KBM-7 (cell line): ENCODE results near the gene OCLN.
A peak's percentile ranks its signal among the peaks of the same experiment; 100 is the strongest.
"Not testable (repeated sequence)": the region's sequence is repeated elsewhere in the genome, so short reads cannot be mapped to it uniquely, and the experiment has no call there.

Source experiments
- DNase-seq: peaks from one replicate; pipeline ENCODE4 v3.0.0-alpha.2; 2015
- in situ Hi-C: fragments of 300-500 bp; cut with MboI; formaldehyde crosslinking; loops from 2 replicates; pipeline ENCODE4 v1.14.3; 2020; ENCODE audit warnings: low sequenced_read_pairs, low pct_unique_long_range_greater_than_20kb, mixed read lengths

The OCLN gene

GRCh38 chr5:69519285-69519684 is 26.7 kb downstream of the OCLN start:
- no peak for DNase-seq
- in situ Hi-C loops, result no loop called here

GRCh38 chr5:69522035-69522434 is 29.4 kb downstream of the OCLN start:
- no peak for DNase-seq
- in situ Hi-C loops, result no loop called here

- in situ Hi-C loops, result no loop called here
- DNase-seq, result no peak
Observed at GRCh38 chr5:69525490-69525889, 32.9 kb downstream of the OCLN start.

- in situ Hi-C loops, result no loop called here
- DNase-seq, result no peak
Observed at GRCh38 chr5:69526660-69527059, 34.1 kb downstream of the OCLN start.

- DNase-seq, result no peak
- in situ Hi-C loops, result no loop called here
Observed at GRCh38 chr5:69527128-69527770, 34.7 kb downstream of the OCLN start.

GRCh38 chr5:69528035-69528434 is 35.4 kb downstream of the OCLN start:
- in situ Hi-C loops, result no loop called here
- no peak for DNase-seq

- no peak for DNase-seq
- in situ Hi-C loops, result no loop called here
Observed at GRCh38 chr5:69528609-69529008, 36.0 kb downstream of the OCLN start.

GRCh38 chr5:69530561-69531405 is 38.2 kb downstream of the OCLN start:
- in situ Hi-C loops, result no loop called here
- peak; percentile 4 for DNase-seq

GRCh38 chr5:69531406-69531801 is 38.8 kb downstream of the OCLN start:
- in situ Hi-C loops, result no loop called here
- DNase-seq, result no peak

GRCh38 chr5:69537911-69538310 is 45.3 kb downstream of the OCLN start:
- in situ Hi-C loops, DNase-seq: not testable (repeated sequence)

- DNase-seq, in situ Hi-C loops: not testable (repeated sequence)
Observed at GRCh38 chr5:69538735-69539134, 46.1 kb downstream of the OCLN start.

- in situ Hi-C loops, DNase-seq: not testable (repeated sequence)
Observed at GRCh38 chr5:69541347-69541746, 48.8 kb downstream of the OCLN start.

- in situ Hi-C loops, DNase-seq: not testable (repeated sequence)
Observed at GRCh38 chr5:69542838-69543618, 50.4 kb downstream of the OCLN start.

- in situ Hi-C loops, result not testable (repeated sequence)
Observed at GRCh38 chr5:69544602-69545001, 52.0 kb downstream of the OCLN start.

GRCh38 chr5:69559908-69560330 is 67.3 kb downstream of the OCLN start, which contains the start of gene GTF2H2C:
GTF2H2C (plus strand) TSS chr5:69560191; CDS start chr5:69565133, 4,942 bp downstream.
- in situ Hi-C loops, result not testable (repeated sequence)
- DNase-seq, result peak; percentile 84

More at GRCh38 chr5:69544602-69545001, 52.0 kb downstream of the OCLN start:
- not testable (repeated sequence) for DNase-seq

- in situ Hi-C loops, result not testable (repeated sequence)
- peak; percentile 5 for DNase-seq
Observed at GRCh38 chr5:69560587-69561431, 68.2 kb downstream of the OCLN start.

GRCh38 chr5:69566172-69566571 is 73.6 kb downstream of the OCLN start:
- in situ Hi-C loops, result not testable (repeated sequence)

GRCh38 chr5:69568072-69568471 is 75.5 kb downstream of the OCLN start:
- in situ Hi-C loops, DNase-seq: not testable (repeated sequence)

More at GRCh38 chr5:69566172-69566571, 73.6 kb downstream of the OCLN start:
- not testable (repeated sequence) for DNase-seq

- DNase-seq, in situ Hi-C loops: not testable (repeated sequence)
Observed at GRCh38 chr5:69583356-69583755, 90.8 kb downstream of the OCLN start.
